ENCODE results near the gene NCKAP5L. TPM values are rescaled to one million over a fixed set of nuclear protein-coding genes. Genes with fewer than 3 reads are reported as not detected.

Gene NCKAP5L, protein sequence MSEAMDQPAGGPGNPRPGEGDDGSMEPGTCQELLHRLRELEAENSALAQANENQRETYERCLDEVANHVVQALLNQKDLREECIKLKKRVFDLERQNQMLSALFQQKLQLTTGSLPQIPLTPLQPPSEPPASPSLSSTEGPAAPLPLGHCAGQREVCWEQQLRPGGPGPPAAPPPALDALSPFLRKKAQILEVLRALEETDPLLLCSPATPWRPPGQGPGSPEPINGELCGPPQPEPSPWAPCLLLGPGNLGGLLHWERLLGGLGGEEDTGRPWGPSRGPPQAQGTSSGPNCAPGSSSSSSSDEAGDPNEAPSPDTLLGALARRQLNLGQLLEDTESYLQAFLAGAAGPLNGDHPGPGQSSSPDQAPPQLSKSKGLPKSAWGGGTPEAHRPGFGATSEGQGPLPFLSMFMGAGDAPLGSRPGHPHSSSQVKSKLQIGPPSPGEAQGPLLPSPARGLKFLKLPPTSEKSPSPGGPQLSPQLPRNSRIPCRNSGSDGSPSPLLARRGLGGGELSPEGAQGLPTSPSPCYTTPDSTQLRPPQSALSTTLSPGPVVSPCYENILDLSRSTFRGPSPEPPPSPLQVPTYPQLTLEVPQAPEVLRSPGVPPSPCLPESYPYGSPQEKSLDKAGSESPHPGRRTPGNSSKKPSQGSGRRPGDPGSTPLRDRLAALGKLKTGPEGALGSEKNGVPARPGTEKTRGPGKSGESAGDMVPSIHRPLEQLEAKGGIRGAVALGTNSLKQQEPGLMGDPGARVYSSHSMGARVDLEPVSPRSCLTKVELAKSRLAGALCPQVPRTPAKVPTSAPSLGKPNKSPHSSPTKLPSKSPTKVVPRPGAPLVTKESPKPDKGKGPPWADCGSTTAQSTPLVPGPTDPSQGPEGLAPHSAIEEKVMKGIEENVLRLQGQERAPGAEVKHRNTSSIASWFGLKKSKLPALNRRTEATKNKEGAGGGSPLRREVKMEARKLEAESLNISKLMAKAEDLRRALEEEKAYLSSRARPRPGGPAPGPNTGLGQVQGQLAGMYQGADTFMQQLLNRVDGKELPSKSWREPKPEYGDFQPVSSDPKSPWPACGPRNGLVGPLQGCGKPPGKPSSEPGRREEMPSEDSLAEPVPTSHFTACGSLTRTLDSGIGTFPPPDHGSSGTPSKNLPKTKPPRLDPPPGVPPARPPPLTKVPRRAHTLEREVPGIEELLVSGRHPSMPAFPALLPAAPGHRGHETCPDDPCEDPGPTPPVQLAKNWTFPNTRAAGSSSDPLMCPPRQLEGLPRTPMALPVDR (N-terminal part only)
- 19.5 and 28.3 TPM in 2 replicates for total RNA-seq

GRCh38 chr12:49828133-49829091 is at the start of gene NCKAP5L:
Gene NCKAP5L, minus strand, starts transcription at chr12:49828413. Its CDS starts 24,369 bp downstream, at chr12:49804044.

DNA sequence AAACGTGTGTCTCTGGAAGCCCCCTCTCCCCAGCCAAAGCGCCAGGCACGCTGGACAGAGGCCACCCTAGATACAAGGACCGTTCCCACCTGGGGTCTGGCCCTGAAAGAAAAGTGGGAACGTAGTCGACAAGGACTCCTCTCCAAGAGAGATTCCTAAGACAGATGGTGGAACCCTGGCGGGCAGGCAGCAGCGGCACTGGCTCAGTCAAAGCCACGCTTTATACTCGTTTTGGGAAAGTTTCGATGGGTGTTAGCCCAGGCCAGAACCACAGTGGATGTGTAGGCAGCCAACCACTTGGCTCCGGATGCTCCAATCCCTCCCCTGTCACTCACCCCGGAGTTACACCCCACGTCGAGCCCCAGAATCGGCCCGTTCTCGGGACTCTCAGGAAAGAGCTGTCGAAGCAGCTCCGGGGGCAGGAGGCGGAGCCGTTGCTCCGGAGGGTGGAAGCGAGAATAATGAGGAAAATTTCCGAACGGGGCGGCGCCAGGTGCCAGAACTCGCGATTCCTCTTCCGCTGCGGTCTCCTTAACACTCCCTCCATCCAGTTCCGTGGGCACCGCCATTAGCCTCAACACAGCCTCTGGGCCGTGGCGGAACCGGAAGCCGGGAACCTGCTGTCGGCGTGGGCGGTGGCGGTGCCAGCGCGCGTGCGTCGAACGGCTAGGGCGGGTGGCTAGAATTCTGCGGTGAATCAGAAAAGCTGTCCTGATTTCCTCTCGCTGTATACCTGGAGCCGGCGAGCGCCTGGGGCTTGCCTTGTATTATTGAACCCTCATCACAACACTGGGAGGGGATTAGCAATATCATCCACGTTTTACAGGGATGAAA is 14.5 kb upstream of the NCKAP5L start, which contains the start of gene BCDIN3D:
Gene BCDIN3D (minus strand): TSS at position 588 of the 834 bp plus-strand sequence. CDS start 19 bp downstream, at position 569.

Other genes starting within 250 kb of the NCKAP5L start
- under 0.01 and 0.32 TPM in 2 replicates for gene FAM186B, start 222.8 kb downstream of the NCKAP5L start, total RNA-seq
- 6.6 and 7.2 TPM in 2 replicates for gene PRPF40B, start 204.9 kb downstream of the NCKAP5L start, total RNA-seq
- gene FMNL3, start 121.0 kb downstream of the NCKAP5L start, total RNA-seq = 13.2 and 35.4 TPM in 2 replicates
- gene TMBIM6, start 86.9 kb downstream of the NCKAP5L start, total RNA-seq = 327 and 420 TPM in 2 replicates
- 2.6 and 4.2 TPM in 2 replicates for gene BCDIN3D, start 14.7 kb upstream of the NCKAP5L start, total RNA-seq
- gene FAIM2, start 75.5 kb upstream of the NCKAP5L start, total RNA-seq = 3.5 and 15.8 TPM in 2 replicates
- gene AQP2, start 122.3 kb upstream of the NCKAP5L start, total RNA-seq = not detected in 2 replicates
- not detected in 2 replicates for gene AQP5, start 133.5 kb upstream of the NCKAP5L start, total RNA-seq
- gene AQP6, start 144.5 kb upstream of the NCKAP5L start, total RNA-seq = not detected in 2 replicates
- gene RACGAP1, start 197.1 kb upstream of the NCKAP5L start, total RNA-seq = 24.2 and 43.2 TPM in 2 replicates
- gene ASIC1, start 229.2 kb upstream of the NCKAP5L start, total RNA-seq = 3.1 and 14.3 TPM in 2 replicates

All from epithelial cell of alveolus of lung (primary cell).